IMR-90 (cell line): Measurements from ENCODE around the gene MDC1. TPM values are rescaled to one million over a fixed set of nuclear protein-coding genes. Genes with fewer than 3 reads are reported as not detected.
A peak's percentile ranks its signal among the peaks of the same experiment; 100 is the strongest.

Source experiments
- ATAC-seq: fragments of 200-7000 bp; cut with Tn5 transposase; 2 replicates; pipeline ENCODE4 v1.9.1; 2020; ENCODE audit warnings: low read depth, mild to moderate bottlenecking, moderate library complexity
- BruUV-seq: library from RNA; stranded (reverse); fragments of 400-500 nt; replicated peaks from 2 replicates; lab custom pipeline; 2021; lab: Mats Ljungman, UMichigan
- CTCF ChIA-PET: fragments of 300-600 bp; formaldehyde crosslinking; extraction: SDS; loops from one replicate; lab custom pipeline; 2021; ENCODE audit warnings: antibody characterized with exemption; lab: Yijun Ruan, JAX
- POLR2A ChIA-PET: fragments of 300-600 bp; sonication (Branson Sonifier 250); formaldehyde crosslinking; loops from one replicate; lab custom pipeline; 2022; ENCODE audit warnings: antibody characterized with exemption; ENCODE audit not compliant: unreplicated experiment; lab: Charles Lee
- DNase-seq: peaks from one replicate; pipeline ENCODE4 v3.0.0; 2013
- H2AFZ ChIP-seq: replicated peaks from 2 replicates; pipeline ENCODE3; 2013; ENCODE audit warnings: low read length, mild to moderate bottlenecking; ENCODE audit not compliant: poor library complexity
- H2AK5ac ChIP-seq: 2 replicates; pipeline ENCODE4 v1.6.1; 2013; ENCODE audit warnings: low read depth, low read length, inconsistent platforms
- H2AK9ac ChIP-seq: replicated peaks from 2 replicates; pipeline ENCODE3; 2013; ENCODE audit warnings: mild to moderate bottlenecking, low read depth, low read length, moderate library complexity; ENCODE audit not compliant: poor library complexity
- H2BK120ac ChIP-seq: 2 replicates; pipeline ENCODE4 v1.6.1; 2013; ENCODE audit warnings: low read depth, low read length, inconsistent platforms
- H2BK15ac ChIP-seq: 3 replicates; pipeline ENCODE4 v1.6.1; 2013; ENCODE audit warnings: low read depth, low read length, inconsistent platforms
- H2BK20ac ChIP-seq: 2 replicates; pipeline ENCODE4 v1.6.1; 2013; ENCODE audit warnings: low read depth, mild to moderate bottlenecking, inconsistent platforms, low read length, moderate library complexity
- H2BK5ac ChIP-seq: 2 replicates; pipeline ENCODE4 v1.6.1; 2013; ENCODE audit warnings: mild to moderate bottlenecking, low read depth, low read length, inconsistent platforms; ENCODE audit not compliant: poor library complexity, severe bottlenecking
- H3K14ac ChIP-seq: replicated peaks from 2 replicates; pipeline ENCODE4 v1.6.1; 2013; ENCODE audit warnings: low read depth, low read length, inconsistent platforms
- H3K18ac ChIP-seq: 2 replicates; pipeline ENCODE4 v1.6.1; 2013; ENCODE audit warnings: low read depth, low read length, control low read depth
- H3K23ac ChIP-seq: 2 replicates; pipeline ENCODE4 v1.6.1; 2013; ENCODE audit warnings: low read depth, low read length, inconsistent platforms
- H3K27ac ChIP-seq: 2 replicates; pipeline ENCODE4 v1.5.1; 2013; ENCODE audit warnings: mild to moderate bottlenecking, control low read depth, low read length; ENCODE audit not compliant: insufficient read depth
- H3K27me3 ChIP-seq: 2 replicates; pipeline ENCODE4 v1.6.1; 2013; ENCODE audit warnings: low read length; ENCODE audit not compliant: control insufficient read depth, insufficient read depth
- H3K36me3 ChIP-seq: 2 replicates; pipeline ENCODE4 v1.6.1; 2013; ENCODE audit warnings: low read length, mixed read lengths; ENCODE audit not compliant: control insufficient read depth, insufficient read depth
- H3K4ac ChIP-seq: 2 replicates; pipeline ENCODE4 v1.6.1; 2013; ENCODE audit warnings: low read depth, low read length, inconsistent platforms
- H3K4me1 ChIP-seq: 2 replicates; pipeline ENCODE4 v1.6.1; 2013; ENCODE audit warnings: low read length, mixed read lengths; ENCODE audit not compliant: control insufficient read depth, insufficient read depth
- H3K4me2 ChIP-seq: 2 replicates; pipeline ENCODE4 v1.6.1; 2013; ENCODE audit warnings: low read depth, mild to moderate bottlenecking, control low read depth, low read length, moderate library complexity
- H3K4me3 ChIP-seq: 2 replicates; pipeline ENCODE4 v1.5.1; 2013; ENCODE audit warnings: low read depth, mild to moderate bottlenecking, control low read depth, low read length, moderate library complexity; ENCODE audit not compliant: insufficient read depth
- H3K56ac ChIP-seq: 2 replicates; pipeline ENCODE4 v1.6.1; 2013; ENCODE audit warnings: low read length, inconsistent platforms; ENCODE audit not compliant: insufficient read depth; ENCODE audit errors: extremely low read depth
- H3K79me1 ChIP-seq, 2 experiments: 2 replicates each; pipeline ENCODE4 v1.6.1; 2013; ENCODE audit warnings: low read length in 2 of 2, inconsistent platforms in 1 of 2, low read depth in 1 of 2
- H3K9ac ChIP-seq: 2 replicates; pipeline ENCODE4 v1.6.1; 2013; ENCODE audit warnings: low read depth, low read length, control low read depth
- H3K9me1 ChIP-seq: 2 replicates; pipeline ENCODE4 v1.6.1; 2013; ENCODE audit warnings: low read length, inconsistent platforms; ENCODE audit not compliant: insufficient read depth
- H3K9me3 ChIP-seq: 2 replicates; pipeline ENCODE4 v1.6.1; 2013; ENCODE audit warnings: low read length; ENCODE audit not compliant: control insufficient read depth, insufficient read depth
- H4K20me1 ChIP-seq: 2 replicates; pipeline ENCODE4 v1.6.1; 2013; ENCODE audit warnings: low read length, inconsistent platforms; ENCODE audit not compliant: insufficient read depth
- H4K5ac ChIP-seq: 2 replicates; pipeline ENCODE4 v1.6.1; 2013; ENCODE audit warnings: mild to moderate bottlenecking, low read depth, low read length, control low read depth
- H4K8ac ChIP-seq, 2 experiments: 2 replicates each; pipeline ENCODE4 v1.6.1; 2013; ENCODE audit warnings: low read depth in 2 of 2, low read length in 2 of 2, control low read depth in 1 of 2, inconsistent platforms in 1 of 2
- H4K91ac ChIP-seq: 2 replicates; pipeline ENCODE4 v1.6.1; 2013; ENCODE audit warnings: low read depth, low read length, inconsistent platforms; ENCODE audit not compliant: insufficient read depth
- BHLHE40 ChIP-seq: fragments of 150-350 bp; IDR thresholded peaks from 2 replicates; pipeline ENCODE4 v1.6.1; 2016; ENCODE audit warnings: mild to moderate bottlenecking, low read depth, low read length
- CEBPB ChIP-seq: IDR thresholded peaks from 2 replicates; pipeline ENCODE4 v1.6.1; 2012; ENCODE audit warnings: low read depth, low read length, improper control_type of control experiment
- CHD1 ChIP-seq: IDR thresholded peaks from 2 replicates; pipeline ENCODE4 v1.6.1; 2012; ENCODE audit warnings: low read depth, low read length, improper control_type of control experiment
- CTCF ChIP-seq: conservative IDR thresholded peaks from 2 replicates; pipeline ENCODE4 v1.5.1; 2012; ENCODE audit warnings: mild to moderate bottlenecking, low read depth, low read length, improper control_type of control experiment
- ELK1 ChIP-seq: fragments of 150-350 bp; IDR thresholded peaks from 2 replicates; pipeline ENCODE4 v1.6.1; 2016; ENCODE audit warnings: low read depth, mild to moderate bottlenecking, low read length, moderate library complexity, borderline replicate concordance
- FOS ChIP-seq: fragments of 150-350 bp; IDR thresholded peaks from 2 replicates; pipeline ENCODE4 v1.6.1; 2016; ENCODE audit warnings: low read depth, low read length
- MAZ ChIP-seq: IDR thresholded peaks from 2 replicates; pipeline ENCODE4 v1.6.1; 2012; ENCODE audit warnings: low read depth, mild to moderate bottlenecking, low read length, improper control_type of control experiment, moderate library complexity, borderline replicate concordance
- MXI1 ChIP-seq: IDR thresholded peaks from 2 replicates; pipeline ENCODE4 v1.6.1; 2012; ENCODE audit warnings: low read depth, mild to moderate bottlenecking, low read length, moderate library complexity, borderline replicate concordance
- NFE2L2 ChIP-seq: fragments of 150-350 bp; IDR thresholded peaks from 2 replicates; pipeline ENCODE4 v1.6.1; 2016; ENCODE audit warnings: low read depth, mild to moderate bottlenecking, low read length
- POLR2A ChIP-seq: IDR thresholded peaks from 2 replicates; pipeline ENCODE4 v1.6.1; 2012; ENCODE audit warnings: mild to moderate bottlenecking, low read depth, low read length
- RAD21 ChIP-seq: IDR thresholded peaks from 2 replicates; pipeline ENCODE4 v1.6.1; 2012; ENCODE audit warnings: low read length, improper control_type of control experiment
- RCOR1 ChIP-seq: IDR thresholded peaks from 2 replicates; pipeline ENCODE4 v1.6.1; 2012; ENCODE audit warnings: mild to moderate bottlenecking, low read length, improper control_type of control experiment; ENCODE audit not compliant: insufficient replicate concordance
- RFX5 ChIP-seq: IDR thresholded peaks from 2 replicates; pipeline ENCODE4 v1.8.0; 2012; ENCODE audit warnings: low read depth, mild to moderate bottlenecking, low read length, moderate library complexity
- SMC3 ChIP-seq: fragments of 150-350 bp; IDR thresholded peaks from 2 replicates; pipeline ENCODE4 v1.6.1; 2016; ENCODE audit warnings: low read depth, mild to moderate bottlenecking, antibody characterized with exemption, low read length, moderate library complexity
- WGBS, 2 experiments: methylation state at CpG; one replicate each; pipeline versions ENCODE4 v1.1.5 to v1.1.7; 2013; ENCODE audit warnings: missing lambda C conversion rate in 2 of 2; ENCODE audit not compliant: insufficient read length in 1 of 2; ENCODE audit errors: extremely low coverage in 2 of 2; 5-methylcytosine and 5-hydroxymethylcytosine counted together
- dilution Hi-C: fragments of 300-500 bp; cut with HindIII; formaldehyde crosslinking; loops from one replicate; pipeline ENCODE4 v1.14.3; 2018; ENCODE audit warnings: low sequenced_read_pairs; ENCODE audit not compliant: unreplicated experiment
- in situ Hi-C: fragments of 300-500 bp; cut with MboI; formaldehyde crosslinking; loops from 3 replicates; pipeline ENCODE4 v1.14.3; 2019; ENCODE audit warnings: low sequenced_read_pairs, inconsistent platforms, mixed read lengths
- intact Hi-C: fragments of 100-400 bp; cut with micrococcal nuclease; formaldehyde crosslinking; loops from 2 replicates; pipeline ENCODE4 v1.10.0; 2022
- polyA plus RNA-seq, 3 experiments: library from polyadenylated mRNA; depleted of rRNA; stranded (reverse); fragments of >200 nt; gene quantifications; 2 replicates each; pipeline ENCODE4 v1.2.3, GENCODE V29; 2012; ENCODE audit warnings: low replicate concordance in 1 of 3
- total RNA-seq: library from RNA; depleted of rRNA; stranded (reverse); fragments of >200 nt; gene quantifications from 2 replicates; pipeline ENCODE4 v1.2.3, GENCODE V29; 2012
- TF ChIP-seq, protein P1 (sequence below): fragments of 150-350 bp; IDR thresholded peaks from 2 replicates; pipeline ENCODE4 v1.6.1; 2017; ENCODE audit warnings: mild to moderate bottlenecking, antibody characterized with exemption, low read length, low read depth

Gene MDC1
- total and polyA plus RNA-seq, 2 of the 4 experiments (the other 2 are of a cell fraction): 4.5 to 12.1 TPM

- H3K4me2 ChIP-seq: no peak overlapping the region
Observed at GRCh38 chr6:30748851-30749540, 31.9 kb upstream of the MDC1 start.

More at GRCh38 chr6:30748851-30749540, 31.9 kb upstream of the MDC1 start:
- peak overlapping the region; percentile 63; the same call in 2 of the 3 replicates for H2BK15ac ChIP-seq
- H3K27ac ChIP-seq: peak overlapping the region; percentile 48
- intact Hi-C loops (no loop called here), in situ Hi-C loops (loop anchor here (5.0 kb wide), 1 partner anchor 73 kb away; no protein-coding TSS in a partner anchor), dilution Hi-C loops (no loop called here)
- ChIA-PET POLR2A (interaction anchor here (0.5 kb wide), 1 partner anchor 8 kb away, joined by 4 read pairs; no protein-coding TSS in a partner anchor), CTCF (no interaction called here)
- no peaks in the 10 kb centered on the region for H3K36me3 ChIP-seq
- 30% methylated on average over 2 of the region's 8 CpGs; no CpG with 5 or more reads in 1 of the 2 experiments for WGBS, 2 experiments
- no TSS peak for BruUV-seq
- peak overlapping the region; percentile 22; the same call in 1 of the 2 replicates for H3K9ac ChIP-seq
- no peaks in the 10 kb centered on the region for H3K9me3 ChIP-seq
- H4K5ac ChIP-seq: peak overlapping the region; percentile 90
- H4K91ac ChIP-seq: peak overlapping the region; percentile 93
- TF ChIP-seq RCOR1: no peak
- no peak for TF ChIP-seq CHD1
- TF ChIP-seq MAZ: no peak
- TF ChIP-seq RFX5: no peak
- TF ChIP-seq POLR2A: no peak
- TF ChIP-seq, protein P1, sequence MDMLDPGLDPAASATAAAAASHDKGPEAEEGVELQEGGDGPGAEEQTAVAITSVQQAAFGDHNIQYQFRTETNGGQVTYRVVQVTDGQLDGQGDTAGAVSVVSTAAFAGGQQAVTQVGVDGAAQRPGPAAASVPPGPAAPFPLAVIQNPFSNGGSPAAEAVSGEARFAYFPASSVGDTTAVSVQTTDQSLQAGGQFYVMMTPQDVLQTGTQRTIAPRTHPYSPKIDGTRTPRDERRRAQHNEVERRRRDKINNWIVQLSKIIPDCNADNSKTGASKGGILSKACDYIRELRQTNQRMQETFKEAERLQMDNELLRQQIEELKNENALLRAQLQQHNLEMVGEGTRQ: no peak
- no peak for TF ChIP-seq ELK1
- TF ChIP-seq FOS: no peak
- no peak for TF ChIP-seq RAD21
- TF ChIP-seq CTCF: no peak
- TF ChIP-seq CEBPB: no peak
- TF ChIP-seq NFE2L2: no peak
- TF ChIP-seq MXI1: no peak
- no peak for TF ChIP-seq SMC3
- no peak for TF ChIP-seq BHLHE40
- H3K23ac ChIP-seq: peak overlapping the region; percentile 88
- H3K4ac ChIP-seq: peak overlapping the region; percentile 95
- H4K20me1 ChIP-seq: peaks cover 2% of the 10 kb centered on the region
- peaks cover 27% of the 10 kb centered on the region for H3K9me1 ChIP-seq
- H2BK120ac ChIP-seq: peak overlapping the region; percentile 97
- H3K56ac ChIP-seq: no peak overlapping the region
- peaks cover 36% of the 10 kb centered on the region for H3K4me1 ChIP-seq
- H2AK9ac ChIP-seq: peak overlapping the region; percentile 85
- H3K14ac ChIP-seq: peak overlapping the region; percentile 92
- H3K79me1 ChIP-seq: peaks cover 16 to 45% of the 10 kb centered on the region in 2 experiments
- peak; percentile 48 for DNase-seq
- no peak for ATAC-seq
- peak overlapping the region; percentile 98 for H3K18ac ChIP-seq
- H2AFZ ChIP-seq: peak overlapping the region; percentile 78
- peak overlapping the region; percentile 70 to 76 for H4K8ac ChIP-seq
- peak overlapping the region; percentile 96 for H2BK20ac ChIP-seq
- H2AK5ac ChIP-seq: peak overlapping the region; percentile 93
- H3K4me3 ChIP-seq: no peak overlapping the region
- no peaks in the 10 kb centered on the region for H3K27me3 ChIP-seq
- H2BK5ac ChIP-seq: peak overlapping the region; percentile 71
